ENCODE data around the gene RNF227. TPM values are rescaled to one million over a fixed set of nuclear protein-coding genes. Genes with fewer than 3 reads are reported as not detected.

The RNF227 gene
- total and polyA plus RNA-seq, 2 of the 13 experiments (the other 11 are each of a cell fraction or from before 2014, with no cell fraction given): 0.20 to 0.79 TPM

DNA sequence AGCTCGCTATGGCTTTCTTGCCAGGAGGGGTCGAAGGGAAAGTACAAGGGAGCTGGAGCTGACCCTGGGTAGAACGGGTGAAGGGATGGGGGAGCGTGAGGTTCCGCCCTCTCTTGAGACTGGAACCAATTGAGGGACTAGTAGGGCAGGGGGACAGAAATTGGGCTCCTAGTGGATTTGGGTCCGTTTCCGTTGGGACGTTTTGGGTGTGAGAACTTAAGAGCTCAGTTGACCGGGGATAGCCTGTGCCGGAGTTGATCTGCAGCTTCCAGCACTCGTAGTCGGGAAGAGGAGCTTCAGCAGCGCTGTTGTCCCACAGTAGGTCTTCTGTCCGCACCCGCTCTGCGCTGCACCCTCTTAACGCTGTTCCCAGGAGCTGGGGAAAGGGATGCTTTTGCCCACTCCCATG is 16.4 kb upstream of the RNF227 start:
- H3K4me3 ChIP-seq (replicated peaks in 1 of 3; ENCODE audit: insufficient read depth in 1 of 3, low read depth in 2 of 3, low read length in 3 of 3): peak overlapping the region; percentile 74 to 93 (median 80)
- H3K4me2 ChIP-seq (ENCODE audit: low read depth, low read length): peak overlapping the region; percentile 97
- intact Hi-C loops (cut with micrococcal nuclease; ENCODE audit: unreplicated experiment): loop anchor here (5.0 kb wide), 1 partner anchor 55 kb away; no protein-coding TSS in a partner anchor
- ChIA-PET POLR2A (interaction anchor here (0.8 to 3.6 kb wide), 14 partner anchors 8 to 450 kb away, joined by 3 to 27 read pairs (median 4); partner anchors contain the start of genes CYB5D1, KDM6B, NAA38 and RNF227), CTCF (ENCODE audit: low intra/inter-chr PET ratio, low total read pairs) (interaction anchor here (0.8 to 1.2 kb wide), 2 partner anchors 56 to 109 kb away, joined by 3 read pairs; no protein-coding TSS in a partner anchor)
- in situ Hi-C loops (cut with HindIII; ENCODE audit: extremely low pct_ligation_motif_present, low pct_unique_long_range_greater_than_20kb): no loop called here
- peak; percentile 12 for DNase-seq (ENCODE audit: low spot score)
- WGBS (ENCODE audit: low lambda C conversion rate): 0% methylated on average over 9 of the region's 17 CpGs
- no peaks in the 10 kb centered on the region for H3K9me3 ChIP-seq (ENCODE audit: low read length)
- peak overlapping the region; percentile 67 for H3K27ac ChIP-seq (ENCODE audit: extremely low read length, insufficient read depth, low read length)
- H3K79me2 ChIP-seq (ENCODE audit: insufficient read depth, low read length): peaks cover 14% of the 10 kb centered on the region
- H3K9ac ChIP-seq (ENCODE audit: insufficient read depth, low read depth, low read length): peak overlapping the region; percentile 93
- H3K27me3 ChIP-seq (ENCODE audit: control insufficient read depth in 1 of 2, insufficient read depth in 2 of 2, low read length in 2 of 2): no peaks in the 10 kb centered on the region; a peak in 1 of 5 replicates
- H3K36me3 ChIP-seq (replicated peaks in 1 of 2; ENCODE audit: control insufficient read depth in 1 of 2, insufficient read depth in 2 of 2, low read length in 2 of 2): peaks cover 4 to 18% of the 10 kb centered on the region in 2 experiments; a peak in 4 of 5 replicates
- no TSS peak for BruUV-seq (replicated peaks)
- no peak for FAIRE-seq
- peak overlapping the region; percentile 45 for H2AFZ ChIP-seq (ENCODE audit: low read length)
- H4K20me1 ChIP-seq (ENCODE audit: insufficient read depth, low read length): no peaks in the 10 kb centered on the region
- peak; percentile 42 for ATAC-seq
- peaks cover 26% of the 10 kb centered on the region for H3K4me1 ChIP-seq (ENCODE audit: insufficient read depth, low read length)
- TF ChIP-seq, protein P1, sequence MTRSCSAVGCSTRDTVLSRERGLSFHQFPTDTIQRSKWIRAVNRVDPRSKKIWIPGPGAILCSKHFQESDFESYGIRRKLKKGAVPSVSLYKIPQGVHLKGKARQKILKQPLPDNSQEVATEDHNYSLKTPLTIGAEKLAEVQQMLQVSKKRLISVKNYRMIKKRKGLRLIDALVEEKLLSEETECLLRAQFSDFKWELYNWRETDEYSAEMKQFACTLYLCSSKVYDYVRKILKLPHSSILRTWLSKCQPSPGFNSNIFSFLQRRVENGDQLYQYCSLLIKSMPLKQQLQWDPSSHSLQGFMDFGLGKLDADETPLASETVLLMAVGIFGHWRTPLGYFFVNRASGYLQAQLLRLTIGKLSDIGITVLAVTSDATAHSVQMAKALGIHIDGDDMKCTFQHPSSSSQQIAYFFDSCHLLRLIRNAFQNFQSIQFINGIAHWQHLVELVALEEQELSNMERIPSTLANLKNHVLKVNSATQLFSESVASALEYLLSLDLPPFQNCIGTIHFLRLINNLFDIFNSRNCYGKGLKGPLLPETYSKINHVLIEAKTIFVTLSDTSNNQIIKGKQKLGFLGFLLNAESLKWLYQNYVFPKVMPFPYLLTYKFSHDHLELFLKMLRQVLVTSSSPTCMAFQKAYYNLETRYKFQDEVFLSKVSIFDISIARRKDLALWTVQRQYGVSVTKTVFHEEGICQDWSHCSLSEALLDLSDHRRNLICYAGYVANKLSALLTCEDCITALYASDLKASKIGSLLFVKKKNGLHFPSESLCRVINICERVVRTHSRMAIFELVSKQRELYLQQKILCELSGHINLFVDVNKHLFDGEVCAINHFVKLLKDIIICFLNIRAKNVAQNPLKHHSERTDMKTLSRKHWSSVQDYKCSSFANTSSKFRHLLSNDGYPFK (CRISPR knock-in tag; IDR thresholded peaks at IDR 0.05; ENCODE audit: borderline replicate concordance): peak; percentile 6; the same call in 1 of the 2 replicates
- TF ChIP-seq ZNF547 (CRISPR knock-in tag; IDR thresholded peaks at IDR 0.05) (no peak), ASH2L (IDR thresholded peaks at IDR 0.05; ENCODE audit: insufficient read length, low read depth, low read length) (peak; percentile 14), ZNF777 (CRISPR knock-in tag; IDR thresholded peaks at IDR 0.05) (peak; percentile 53; the same call in 1 of the 2 replicates), PITX1 (CRISPR knock-in tag; IDR thresholded peaks at IDR 0.05) (no peak), ZKSCAN1 (IDR thresholded peaks at IDR 0.05; ENCODE audit: low read length) (peak; percentile 92), DMAP1 (CRISPR knock-in tag; IDR thresholded peaks at IDR 0.05) (no peak), SP2 (CRISPR knock-in tag; IDR thresholded peaks at IDR 0.05) (0 out of 2 replicates have a peak, but pooled peaks have one; percentile 3), ZNF572 (CRISPR knock-in tag; IDR thresholded peaks at IDR 0.05) (peak; percentile 33; the same call in 1 of the 2 replicates), ZNF230 (CRISPR knock-in tag; IDR thresholded peaks at IDR 0.05) (0 out of 2 replicates have a peak, but pooled peaks have one; percentile 9)
- TF ChIP-seq, protein P2, sequence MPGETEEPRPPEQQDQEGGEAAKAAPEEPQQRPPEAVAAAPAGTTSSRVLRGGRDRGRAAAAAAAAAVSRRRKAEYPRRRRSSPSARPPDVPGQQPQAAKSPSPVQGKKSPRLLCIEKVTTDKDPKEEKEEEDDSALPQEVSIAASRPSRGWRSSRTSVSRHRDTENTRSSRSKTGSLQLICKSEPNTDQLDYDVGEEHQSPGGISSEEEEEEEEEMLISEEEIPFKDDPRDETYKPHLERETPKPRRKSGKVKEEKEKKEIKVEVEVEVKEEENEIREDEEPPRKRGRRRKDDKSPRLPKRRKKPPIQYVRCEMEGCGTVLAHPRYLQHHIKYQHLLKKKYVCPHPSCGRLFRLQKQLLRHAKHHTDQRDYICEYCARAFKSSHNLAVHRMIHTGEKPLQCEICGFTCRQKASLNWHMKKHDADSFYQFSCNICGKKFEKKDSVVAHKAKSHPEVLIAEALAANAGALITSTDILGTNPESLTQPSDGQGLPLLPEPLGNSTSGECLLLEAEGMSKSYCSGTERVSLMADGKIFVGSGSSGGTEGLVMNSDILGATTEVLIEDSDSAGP (CRISPR knock-in tag; IDR thresholded peaks at IDR 0.05; ENCODE audit: borderline replicate concordance): peak; percentile 25; the same call in 1 of the 2 replicates
- TF ChIP-seq, protein P3, sequence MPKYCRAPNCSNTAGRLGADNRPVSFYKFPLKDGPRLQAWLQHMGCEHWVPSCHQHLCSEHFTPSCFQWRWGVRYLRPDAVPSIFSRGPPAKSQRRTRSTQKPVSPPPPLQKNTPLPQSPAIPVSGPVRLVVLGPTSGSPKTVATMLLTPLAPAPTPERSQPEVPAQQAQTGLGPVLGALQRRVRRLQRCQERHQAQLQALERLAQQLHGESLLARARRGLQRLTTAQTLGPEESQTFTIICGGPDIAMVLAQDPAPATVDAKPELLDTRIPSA (CRISPR knock-in tag; IDR thresholded peaks at IDR 0.05; ENCODE audit: borderline replicate concordance): 0 out of 2 replicates have a peak, but pooled peaks have one; percentile 48
- TF ChIP-seq, protein P4, sequence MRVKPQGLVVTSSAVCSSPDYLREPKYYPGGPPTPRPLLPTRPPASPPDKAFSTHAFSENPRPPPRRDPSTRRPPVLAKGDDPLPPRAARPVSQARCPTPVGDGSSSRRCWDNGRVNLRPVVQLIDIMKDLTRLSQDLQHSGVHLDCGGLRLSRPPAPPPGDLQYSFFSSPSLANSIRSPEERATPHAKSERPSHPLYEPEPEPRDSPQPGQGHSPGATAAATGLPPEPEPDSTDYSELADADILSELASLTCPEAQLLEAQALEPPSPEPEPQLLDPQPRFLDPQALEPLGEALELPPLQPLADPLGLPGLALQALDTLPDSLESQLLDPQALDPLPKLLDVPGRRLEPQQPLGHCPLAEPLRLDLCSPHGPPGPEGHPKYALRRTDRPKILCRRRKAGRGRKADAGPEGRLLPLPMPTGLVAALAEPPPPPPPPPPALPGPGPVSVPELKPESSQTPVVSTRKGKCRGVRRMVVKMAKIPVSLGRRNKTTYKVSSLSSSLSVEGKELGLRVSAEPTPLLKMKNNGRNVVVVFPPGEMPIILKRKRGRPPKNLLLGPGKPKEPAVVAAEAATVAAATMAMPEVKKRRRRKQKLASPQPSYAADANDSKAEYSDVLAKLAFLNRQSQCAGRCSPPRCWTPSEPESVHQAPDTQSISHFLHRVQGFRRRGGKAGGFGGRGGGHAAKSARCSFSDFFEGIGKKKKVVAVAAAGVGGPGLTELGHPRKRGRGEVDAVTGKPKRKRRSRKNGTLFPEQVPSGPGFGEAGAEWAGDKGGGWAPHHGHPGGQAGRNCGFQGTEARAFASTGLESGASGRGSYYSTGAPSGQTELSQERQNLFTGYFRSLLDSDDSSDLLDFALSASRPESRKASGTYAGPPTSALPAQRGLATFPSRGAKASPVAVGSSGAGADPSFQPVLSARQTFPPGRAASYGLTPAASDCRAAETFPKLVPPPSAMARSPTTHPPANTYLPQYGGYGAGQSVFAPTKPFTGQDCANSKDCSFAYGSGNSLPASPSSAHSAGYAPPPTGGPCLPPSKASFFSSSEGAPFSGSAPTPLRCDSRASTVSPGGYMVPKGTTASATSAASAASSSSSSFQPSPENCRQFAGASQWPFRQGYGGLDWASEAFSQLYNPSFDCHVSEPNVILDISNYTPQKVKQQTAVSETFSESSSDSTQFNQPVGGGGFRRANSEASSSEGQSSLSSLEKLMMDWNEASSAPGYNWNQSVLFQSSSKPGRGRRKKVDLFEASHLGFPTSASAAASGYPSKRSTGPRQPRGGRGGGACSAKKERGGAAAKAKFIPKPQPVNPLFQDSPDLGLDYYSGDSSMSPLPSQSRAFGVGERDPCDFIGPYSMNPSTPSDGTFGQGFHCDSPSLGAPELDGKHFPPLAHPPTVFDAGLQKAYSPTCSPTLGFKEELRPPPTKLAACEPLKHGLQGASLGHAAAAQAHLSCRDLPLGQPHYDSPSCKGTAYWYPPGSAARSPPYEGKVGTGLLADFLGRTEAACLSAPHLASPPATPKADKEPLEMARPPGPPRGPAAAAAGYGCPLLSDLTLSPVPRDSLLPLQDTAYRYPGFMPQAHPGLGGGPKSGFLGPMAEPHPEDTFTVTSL (CRISPR knock-in tag; IDR thresholded peaks at IDR 0.05; ENCODE audit: borderline replicate concordance): 0 out of 2 replicates have a peak, but pooled peaks have one; percentile 7
